C1 segment of cervical spinal cord (tissue), 14 donors: ENCODE measurements around the gene LGALS12.
"Not testable (repeated sequence)": the region's sequence is repeated elsewhere in the genome, so short reads cannot be mapped to it uniquely, and the experiment has no call there.

ENCODE experiments used
- DNase-seq, 14 donors: peaks; one replicate each; lab custom pipeline; 2025; lab: John Stamatoyannopoulos, UW

Gene LGALS12

GRCh38 chr11:63532799-63533475, 27.1 kb downstream of the LGALS12 start:
- peak in 2 of 14 donors; percentile 29 to 40 for DNase-seq

DNA sequence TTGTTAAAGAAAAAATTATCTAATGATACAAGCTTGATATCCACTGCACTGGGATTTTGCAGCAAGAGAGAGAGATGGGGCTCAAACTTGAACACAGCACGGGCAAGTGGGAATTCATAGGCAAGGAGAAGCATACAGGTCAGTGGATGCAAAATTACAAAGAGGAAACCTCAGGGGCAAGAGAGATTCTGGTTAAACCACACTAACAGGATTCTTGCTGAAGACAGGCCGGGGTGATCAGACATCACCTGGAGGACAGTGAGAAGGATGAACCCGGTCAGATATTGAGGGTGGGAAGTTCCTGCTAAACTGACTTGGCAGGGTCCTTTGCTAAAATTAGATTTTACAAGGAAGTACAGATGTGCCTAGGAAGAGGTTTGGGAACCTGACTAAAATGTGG, 28.2 kb downstream of the LGALS12 start:
- DNase-seq = no peak

DNA sequence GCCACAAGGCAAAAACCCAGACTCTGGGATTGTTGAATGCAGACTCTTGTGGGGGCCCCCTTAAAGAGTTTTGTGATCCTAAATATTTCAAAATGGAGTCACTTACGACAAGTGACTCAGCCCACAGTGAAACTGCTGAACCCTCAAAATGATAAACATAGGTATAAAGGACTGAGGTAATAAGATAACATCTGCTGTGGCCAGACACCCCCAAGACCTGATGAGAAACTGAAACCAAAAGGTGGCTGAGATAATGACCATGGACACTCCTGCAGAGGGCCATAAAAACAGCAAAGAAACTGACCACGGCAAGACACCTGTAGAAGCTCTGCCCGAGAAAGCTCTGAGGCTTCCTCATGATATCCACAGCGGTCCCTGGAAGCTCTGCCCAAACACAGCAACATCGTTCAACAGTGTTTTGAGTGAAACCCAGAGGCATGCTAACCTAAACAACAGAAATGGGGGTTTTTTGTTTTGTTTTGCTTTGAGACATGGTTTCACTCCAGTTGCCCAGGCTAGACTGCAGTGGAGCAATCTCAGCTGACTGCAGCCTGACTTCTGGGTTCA, 29.1 kb downstream of the LGALS12 start:
- no peak for DNase-seq

GRCh38 chr11:63535734-63536133, 29.9 kb downstream of the LGALS12 start:
- no peak for DNase-seq

GRCh38 chr11:63536669-63537292, 30.9 kb downstream of the LGALS12 start, which contains the start of gene PLAAT4:
TSS of gene PLAAT4 (plus strand) at chr11:63536808. CDS start at chr11:63536869, 61 bp downstream.
- peak in 13 of 14 donors; percentile 46 to 82 (median 78) for DNase-seq

DNA sequence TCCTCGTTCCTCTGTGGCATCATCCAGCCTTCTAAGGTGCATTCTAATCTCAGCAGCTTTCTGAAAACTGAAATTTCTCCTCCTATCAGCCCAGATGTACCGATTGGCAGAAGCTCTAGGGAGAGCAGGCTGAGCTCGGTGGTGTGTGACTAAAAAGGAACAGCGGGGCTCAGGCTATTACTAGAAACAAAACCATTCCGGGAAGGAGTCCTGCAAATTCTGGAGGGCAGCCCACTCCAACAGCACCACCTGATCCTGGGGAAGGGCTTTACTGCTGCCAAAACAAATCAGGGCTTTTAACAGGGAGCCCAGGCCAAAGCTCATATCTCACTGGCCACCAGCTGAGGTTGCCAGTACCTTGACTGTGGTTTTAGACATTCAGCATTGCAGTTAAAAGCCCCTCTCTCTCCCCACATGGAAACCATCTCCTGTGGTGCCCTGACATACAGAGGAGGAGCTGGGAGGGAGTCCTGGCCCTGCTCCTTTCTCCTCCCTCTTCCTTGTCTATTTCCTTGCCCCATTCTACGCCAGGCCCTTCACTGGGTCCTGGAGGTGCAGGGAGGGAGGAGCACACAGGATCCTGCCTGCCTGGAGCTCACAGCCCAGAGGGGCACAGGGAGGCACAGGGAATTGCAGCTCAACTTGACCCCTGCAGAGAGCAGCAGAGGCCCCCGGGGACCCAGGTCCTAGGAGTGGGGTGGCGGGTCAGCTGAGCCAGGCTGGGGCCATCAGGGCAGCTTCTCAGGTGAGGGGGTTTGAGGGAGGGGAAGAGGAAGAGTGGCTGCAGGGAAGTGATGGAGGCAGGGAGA, 31.6 kb downstream of the LGALS12 start:
- DNase-seq = peak; percentile 46 to 98 (median 79)

- not testable (repeated sequence) for DNase-seq
Observed at GRCh38 chr11:63542506-63542905, 36.6 kb downstream of the LGALS12 start.

DNA sequence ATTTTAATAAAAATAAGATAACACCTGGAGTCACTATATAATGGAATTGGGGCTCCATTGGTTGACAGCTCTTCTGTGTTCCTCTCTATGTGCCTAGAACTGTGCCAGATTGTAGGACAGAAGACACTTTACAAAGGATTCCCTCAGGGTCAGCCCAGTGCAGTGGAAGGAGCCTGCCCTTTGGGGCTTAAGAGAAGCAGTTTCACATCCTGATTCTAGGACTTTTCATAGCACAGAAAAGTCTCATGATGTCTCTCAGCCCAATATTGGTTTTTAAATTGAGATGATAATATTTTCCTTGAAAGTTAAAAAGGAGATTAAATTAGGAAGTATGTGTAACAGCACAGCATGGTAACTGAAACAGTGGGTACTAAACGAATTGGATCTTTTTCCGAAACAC, 37.8 kb downstream of the LGALS12 start:
- no peak for DNase-seq

DNA sequence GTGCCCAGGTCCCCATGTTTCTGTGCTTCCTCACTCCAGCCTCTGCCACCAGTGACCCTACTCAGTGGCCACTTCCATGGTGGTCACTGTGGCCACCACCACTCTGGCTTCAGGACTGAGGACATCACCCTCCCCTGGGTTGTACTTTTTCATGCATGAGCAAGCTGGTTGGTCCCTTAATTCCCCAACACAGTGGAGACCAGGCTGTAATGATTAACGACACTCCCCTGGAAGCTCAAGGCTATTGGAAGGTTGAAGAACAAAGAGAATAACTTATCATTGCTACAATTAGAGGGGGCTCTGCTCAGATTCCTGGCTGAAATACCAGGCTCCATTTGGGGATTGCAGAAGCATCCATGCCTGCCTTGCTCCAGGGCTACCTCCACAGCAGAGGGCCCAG, 41.2 kb downstream of the LGALS12 start:
- DNase-seq = no peak

- DNase-seq = no peak
Observed at GRCh38 chr11:63548178-63548577, 42.3 kb downstream of the LGALS12 start.

DNA sequence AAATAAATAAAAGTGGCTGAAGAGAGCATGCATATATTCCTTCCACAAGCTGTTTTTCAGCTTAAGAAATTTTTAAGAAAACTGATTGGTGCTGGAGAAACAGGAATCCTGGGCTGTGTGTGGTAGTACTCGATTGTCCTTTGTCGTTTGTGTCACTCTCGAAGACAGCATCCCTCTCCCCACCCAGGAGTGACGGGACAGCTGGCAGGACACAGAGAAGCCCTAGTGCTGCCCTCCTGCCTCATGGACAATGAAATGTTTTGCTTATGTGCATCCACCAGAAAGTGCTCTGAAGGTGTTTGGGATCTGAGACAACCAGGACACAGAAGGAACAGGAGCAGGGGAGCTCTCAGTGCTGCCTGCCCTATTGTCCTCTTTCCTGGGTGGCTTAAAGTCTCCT, 43.5 kb downstream of the LGALS12 start:
- DNase-seq = peak in 1 of 14 donors; percentile 38

- not testable (repeated sequence) for DNase-seq
Observed at GRCh38 chr11:63550156-63550700, 44.3 kb downstream of the LGALS12 start.

GRCh38 chr11:63551091-63551888, 45.4 kb downstream of the LGALS12 start:
- DNase-seq = no peak

- DNase-seq = no peak
Observed at GRCh38 chr11:63551889-63552266, 46.0 kb downstream of the LGALS12 start.

DNA sequence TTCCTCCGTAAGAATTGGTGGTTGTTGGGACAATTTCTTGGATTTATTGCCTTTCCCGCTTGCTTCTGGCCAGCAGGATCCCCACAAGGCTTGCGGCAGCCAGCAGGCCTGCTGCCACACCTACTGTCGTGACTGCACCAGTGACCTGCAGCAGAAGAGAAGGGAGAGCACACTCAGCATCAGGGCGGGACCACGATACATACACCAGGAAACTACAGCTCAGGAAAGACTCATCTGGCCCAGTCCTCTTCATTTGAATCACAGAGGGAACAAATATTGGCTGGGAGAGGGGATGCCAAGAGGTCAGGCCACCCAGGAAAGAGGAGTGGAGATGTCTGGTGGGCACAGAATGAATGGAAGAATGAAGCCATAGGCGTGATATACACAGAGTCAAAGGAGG, 47.0 kb downstream of the LGALS12 start:
- no peak for DNase-seq

DNA sequence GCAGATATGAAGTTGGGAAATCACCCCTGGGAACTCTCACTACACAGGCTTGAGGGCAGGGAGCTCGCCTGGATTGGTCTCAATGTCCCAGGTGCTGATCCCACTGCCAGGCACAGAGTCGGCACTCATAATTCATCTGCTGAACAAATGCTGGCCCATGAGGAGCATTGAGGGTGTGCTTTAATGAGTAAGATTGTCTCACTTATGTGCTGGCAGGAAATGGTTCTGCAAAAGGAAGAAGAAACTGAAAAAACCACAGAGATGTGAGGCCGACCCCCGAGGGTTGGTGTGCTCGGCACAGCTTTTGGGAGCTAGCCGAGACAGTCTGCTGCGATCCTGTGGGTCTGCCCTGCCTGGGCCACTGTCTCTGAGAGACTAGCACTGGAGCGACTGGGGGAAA, 47.9 kb downstream of the LGALS12 start:
- DNase-seq = no peak

- DNase-seq = no peak
Observed at GRCh38 chr11:63554877-63555223, 49.0 kb downstream of the LGALS12 start.

- DNase-seq = no peak
Observed at GRCh38 chr11:63556404-63557013, 50.6 kb downstream of the LGALS12 start.

- no peak for DNase-seq
Observed at GRCh38 chr11:63557570-63557969, 51.7 kb downstream of the LGALS12 start.

- no peak for DNase-seq
Observed at GRCh38 chr11:63558459-63559157, 52.7 kb downstream of the LGALS12 start.
